ENCODE results near the gene PHF5A.

Gene PHF5A

GRCh38 chr22:41468381-41469217, at the start of gene PHF5A, which contains the start of gene ACO2:
Gene PHF5A, minus strand, starts transcription at chr22:41468692. Its CDS starts 39 bp downstream, at chr22:41468653.
Gene ACO2, plus strand, starts transcription at chr22:41469117. Its CDS starts 30 bp downstream, at chr22:41469147.
- peak; percentile 99 for DNase-seq (ENCODE audit: low spot score)

- no peak for DNase-seq (ENCODE audit: low spot score)
These were observed 49.5 kb upstream of the PHF5A start for GRCh38 chr22:41518048-41518347.

DNA sequence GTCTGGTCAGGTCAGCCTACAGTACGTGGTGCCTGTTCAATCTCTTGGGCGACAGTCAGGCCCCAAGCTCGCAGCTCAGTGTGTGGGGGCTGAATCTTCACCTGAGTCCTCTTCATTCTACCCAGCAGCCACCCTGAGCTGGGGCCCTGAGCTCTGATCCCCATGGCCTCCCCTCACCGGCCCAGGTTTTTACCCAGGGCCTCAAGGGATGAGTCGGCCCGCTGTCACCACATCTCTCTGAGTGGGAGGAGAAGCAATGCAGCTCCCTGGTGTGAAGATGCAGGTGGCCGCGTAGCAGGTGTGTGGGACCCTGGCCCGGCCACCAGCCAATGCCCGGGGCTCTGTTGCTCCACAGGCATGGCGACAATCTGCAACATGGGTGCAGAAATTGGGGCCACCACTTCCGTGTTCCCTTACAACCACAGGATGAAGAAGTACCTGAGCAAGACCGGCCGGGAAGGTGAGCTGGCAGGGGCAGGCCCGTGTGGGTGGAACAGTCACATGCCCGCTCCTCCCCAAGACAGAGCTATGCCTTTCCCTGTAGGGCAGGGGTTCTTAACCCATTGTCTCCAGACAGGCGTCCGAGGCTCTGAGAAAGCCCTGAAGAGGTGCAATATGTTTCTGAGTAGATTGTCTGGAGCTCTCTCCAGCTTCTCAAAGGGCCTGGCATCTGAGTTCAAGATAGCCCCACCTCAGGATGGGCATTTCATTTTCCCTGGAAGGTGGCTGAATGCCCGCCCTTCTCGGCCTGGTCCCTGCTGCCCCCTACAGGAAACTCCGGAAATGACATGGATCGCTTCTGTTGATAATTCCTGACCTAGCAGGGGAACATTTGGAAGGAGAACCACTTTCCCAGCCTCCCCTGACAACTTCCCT, 48.9 kb upstream of the PHF5A start:
- peak; percentile 84 for DNase-seq (ENCODE audit: low spot score)

GRCh38 chr22:41516462-41516861, 48.0 kb upstream of the PHF5A start:
- no peak for DNase-seq (ENCODE audit: low spot score)

- peak; percentile 80 for DNase-seq (ENCODE audit: low spot score)
These were observed 44.9 kb upstream of the PHF5A start for GRCh38 chr22:41513391-41513790.

- DNase-seq (ENCODE audit: low spot score): no peak
These were observed 44.1 kb upstream of the PHF5A start for GRCh38 chr22:41512421-41513194.

GRCh38 chr22:41511521-41511968, 43.1 kb upstream of the PHF5A start:
- DNase-seq (ENCODE audit: low spot score): no peak

DNA sequence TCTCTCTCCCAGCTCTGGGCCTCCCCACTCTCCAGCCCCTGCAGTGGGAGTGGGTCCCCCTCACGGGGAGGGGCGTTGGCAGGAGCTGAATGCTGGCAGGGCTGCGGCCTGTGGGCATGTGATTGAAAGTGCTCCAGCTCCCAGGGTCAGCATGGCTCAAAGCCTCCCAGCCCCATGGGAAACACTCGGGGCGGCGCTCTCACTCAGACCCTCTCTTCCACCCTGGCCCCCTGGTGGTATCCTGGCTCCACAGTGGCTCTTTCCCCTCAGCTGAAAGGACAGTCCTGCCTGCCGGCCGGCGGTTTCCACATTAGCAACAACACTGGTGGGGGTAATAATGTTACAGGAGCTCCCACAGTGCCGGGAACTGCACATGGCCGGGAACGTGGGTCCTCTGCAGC, 40.3 kb upstream of the PHF5A start:
- DNase-seq (ENCODE audit: low spot score): peak; percentile 91

GRCh38 chr22:41507330-41508063, 39.0 kb upstream of the PHF5A start:
- no peak for DNase-seq (ENCODE audit: low spot score)

DNA sequence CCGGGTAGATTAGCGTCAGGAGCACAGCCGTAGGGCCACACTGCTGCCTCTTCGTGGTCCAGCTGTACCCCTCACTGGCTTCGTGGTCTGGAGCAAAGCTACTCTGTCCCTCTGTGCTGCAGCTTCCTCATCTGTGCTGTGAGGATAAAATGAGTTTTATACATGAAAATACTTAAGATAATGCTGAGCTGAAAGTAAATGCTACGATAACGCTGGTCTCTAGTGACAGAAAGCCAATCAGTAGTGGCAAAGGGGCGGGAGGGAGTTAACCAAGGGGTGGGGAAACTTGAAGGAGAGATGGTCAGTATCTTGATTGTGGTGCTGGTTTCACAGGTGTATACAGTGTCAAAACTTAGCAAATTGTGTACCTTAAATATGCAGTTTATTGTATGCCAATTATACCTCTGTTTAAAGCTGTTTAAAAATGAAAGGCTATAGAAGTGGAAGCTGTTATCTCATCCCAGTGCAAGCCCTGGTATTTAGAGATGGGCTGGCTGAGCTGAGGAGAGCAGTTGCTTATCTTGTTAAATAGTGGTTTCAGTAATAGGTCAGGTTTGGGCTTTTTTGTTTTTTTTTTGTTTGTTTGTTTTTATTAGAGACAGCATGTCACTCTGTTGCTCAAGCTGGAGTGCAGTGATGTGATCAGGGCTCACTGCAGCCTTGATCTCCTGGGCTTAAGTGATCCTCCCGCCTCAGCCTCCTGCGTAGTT, 37.2 kb upstream of the PHF5A start:
- DNase-seq (ENCODE audit: low spot score): no peak

GRCh38 chr22:41504816-41505215, 36.3 kb upstream of the PHF5A start:
- no peak for DNase-seq (ENCODE audit: low spot score)

DNA sequence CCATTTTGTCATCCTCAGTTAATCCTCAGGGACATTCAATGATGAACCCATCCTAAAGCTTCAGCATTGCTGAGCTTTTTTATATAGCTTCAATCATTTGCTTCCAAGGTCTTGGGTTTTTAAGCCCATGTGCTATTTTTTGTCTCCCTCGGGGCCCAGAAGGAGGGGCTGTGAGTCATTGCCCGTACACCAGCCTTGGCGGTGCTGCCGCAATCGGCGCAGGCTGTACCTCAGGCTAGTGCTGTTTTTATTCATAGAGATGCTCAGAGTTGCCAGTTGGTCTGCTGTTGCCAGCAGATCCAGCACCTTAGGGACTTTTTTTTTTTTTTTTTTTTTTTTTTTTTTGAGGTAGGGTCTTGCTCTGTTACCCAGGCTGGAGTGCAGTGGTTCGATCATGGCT, 35.9 kb upstream of the PHF5A start:
- peak; percentile 73 for DNase-seq (ENCODE audit: low spot score)

- peak; percentile 70 for DNase-seq (ENCODE audit: low spot score)
These were observed 32.7 kb upstream of the PHF5A start for GRCh38 chr22:41501209-41501608.

DNA sequence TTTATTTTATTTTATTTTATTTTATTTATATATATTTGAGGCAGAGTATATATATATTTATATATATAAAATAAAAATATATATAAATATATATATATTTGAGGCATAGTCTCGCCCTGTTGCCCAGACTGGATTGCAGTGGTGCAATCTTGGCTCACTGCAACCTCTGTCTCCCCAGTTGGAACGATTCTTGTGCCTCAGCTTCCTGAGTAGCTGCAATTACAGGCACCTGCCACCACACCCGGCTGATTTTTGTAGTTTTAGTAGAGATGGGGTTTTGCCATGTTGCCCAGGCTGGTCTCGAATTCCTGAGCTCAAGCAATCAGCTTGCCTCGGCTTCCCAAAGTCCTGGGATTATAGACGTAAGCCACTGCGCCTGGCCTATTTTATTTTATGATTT, 31.8 kb upstream of the PHF5A start:
- no peak for DNase-seq (ENCODE audit: low spot score)

DNA sequence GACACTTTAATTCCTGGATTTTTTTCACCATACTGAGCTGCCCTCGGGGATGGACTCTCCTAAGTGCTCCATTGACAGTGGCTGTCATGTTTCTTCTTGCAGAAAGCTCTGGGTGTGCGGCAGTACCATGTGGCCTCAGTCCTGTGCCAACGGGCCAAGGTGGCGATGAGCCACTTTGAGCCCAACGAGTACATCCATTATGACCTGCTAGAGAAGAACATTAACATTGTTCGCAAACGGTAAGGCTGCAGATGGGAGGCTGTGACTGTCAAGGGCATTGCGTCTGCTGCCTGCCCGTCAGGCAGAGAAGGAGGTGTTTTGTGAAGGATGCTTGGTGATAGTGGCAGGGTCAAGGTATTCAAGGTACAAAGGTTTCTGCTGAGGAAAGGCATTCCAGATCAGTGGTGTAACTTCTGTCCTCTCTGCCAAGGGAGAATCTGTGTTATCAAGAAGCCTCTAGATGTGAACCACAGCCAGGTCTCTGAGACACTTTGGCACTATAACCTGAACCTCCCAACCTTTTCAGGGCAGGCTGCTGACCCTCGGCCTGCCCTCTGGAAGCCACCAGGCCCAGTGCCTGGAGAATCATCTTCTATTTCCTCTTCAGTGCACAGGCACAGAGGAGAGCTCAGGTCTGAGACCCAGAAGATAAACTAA, 31.3 kb upstream of the PHF5A start:
- DNase-seq (ENCODE audit: low spot score): no peak

DNA sequence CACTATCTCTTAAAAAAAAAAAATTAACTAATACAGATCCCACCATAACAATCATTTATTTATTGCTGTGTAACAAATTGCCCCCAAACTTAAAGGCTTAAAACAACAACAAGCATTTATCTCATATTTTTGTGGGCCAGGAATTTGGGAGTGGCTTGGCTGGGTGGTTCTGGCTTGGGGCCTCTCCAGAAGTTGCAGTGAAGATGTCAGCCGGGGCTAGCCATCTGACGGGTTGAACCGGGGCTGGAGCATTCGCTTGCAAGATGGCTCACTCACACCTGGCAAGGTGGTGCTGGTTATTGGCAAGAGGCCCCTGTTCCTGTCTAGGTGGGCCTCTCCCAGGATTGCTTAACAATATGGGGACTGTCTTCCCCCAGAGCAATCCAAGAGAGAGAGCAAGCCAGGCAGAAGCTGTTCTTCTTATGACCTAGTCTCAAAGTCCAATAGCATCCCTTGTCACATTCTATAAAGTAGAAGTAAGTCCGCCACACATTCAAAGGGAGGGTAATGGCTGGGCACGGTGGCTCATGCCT, 29.9 kb upstream of the PHF5A start:
- DNase-seq (ENCODE audit: low spot score): no peak

DNA sequence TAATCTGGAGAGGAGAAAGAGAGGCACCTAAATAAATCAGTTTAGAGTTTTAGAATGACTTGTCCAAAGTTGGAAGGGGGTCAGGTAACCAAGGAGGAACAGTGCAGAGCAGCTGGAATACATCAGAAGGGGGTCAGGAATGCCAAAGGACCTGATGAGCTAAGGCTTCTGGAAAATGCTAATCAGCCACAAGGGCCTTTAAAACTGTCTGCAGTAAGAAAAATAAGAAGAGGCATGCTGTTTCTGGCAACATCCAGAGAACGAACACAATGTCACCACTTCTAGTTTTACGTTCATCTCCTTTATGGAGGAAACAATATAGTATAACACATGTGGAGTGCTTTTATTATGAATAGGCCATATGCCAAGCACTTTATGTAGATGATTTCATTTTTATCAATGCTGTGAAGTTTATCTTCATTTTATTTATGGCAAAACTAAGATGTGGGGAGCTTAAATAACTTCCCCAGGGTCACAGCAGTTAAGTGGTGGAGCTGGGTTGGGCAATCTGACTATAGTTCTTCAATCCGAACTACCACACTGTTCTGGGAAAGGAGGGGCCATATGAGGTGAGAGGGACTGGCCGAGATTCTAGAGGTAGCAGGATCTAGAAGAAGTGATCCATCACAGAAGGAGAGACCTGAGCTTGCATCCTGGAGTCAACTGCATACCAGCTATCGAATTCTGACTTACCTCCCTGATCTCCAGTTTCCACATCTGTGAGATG, 23.0 kb upstream of the PHF5A start:
- DNase-seq (ENCODE audit: low spot score): no peak

GRCh38 chr22:41488596-41489385, 20.3 kb upstream of the PHF5A start:
- DNase-seq (ENCODE audit: low spot score): no peak

DNA sequence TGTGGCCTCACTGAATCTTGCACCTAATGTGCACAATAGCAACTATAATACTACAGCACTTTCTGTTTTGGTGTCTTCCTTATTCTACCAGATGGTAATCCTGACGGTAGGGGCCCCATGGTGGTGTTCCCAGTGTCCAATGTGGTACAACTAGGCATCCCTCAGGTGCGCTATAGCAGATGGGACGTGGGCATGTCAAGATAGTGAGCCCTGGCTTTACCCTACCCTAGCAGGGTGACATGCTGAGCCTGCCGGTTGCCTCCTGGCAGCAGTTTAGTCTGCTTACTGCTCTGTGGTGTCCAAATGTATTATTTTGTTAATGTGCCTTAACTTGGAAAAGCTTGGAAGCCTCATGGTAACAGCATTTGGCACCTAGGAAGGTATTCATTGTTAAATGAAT, 19.6 kb upstream of the PHF5A start:
- no peak for DNase-seq (ENCODE audit: low spot score)

All from Ammon's horn (tissue), 1 donor.